NCI-H2227 treated with DMSO at 0.1 percent for 48 hours (cell line): ENCODE results near the gene CBFA2T2.
"Not testable (repeated sequence)": the region's sequence is repeated elsewhere in the genome, so short reads cannot be mapped to it uniquely, and the experiment has no call there.

Experiments
- DNase-seq: peaks from one replicate; lab custom pipeline; 2025; lab: John Stamatoyannopoulos, UW

Gene CBFA2T2

DNA sequence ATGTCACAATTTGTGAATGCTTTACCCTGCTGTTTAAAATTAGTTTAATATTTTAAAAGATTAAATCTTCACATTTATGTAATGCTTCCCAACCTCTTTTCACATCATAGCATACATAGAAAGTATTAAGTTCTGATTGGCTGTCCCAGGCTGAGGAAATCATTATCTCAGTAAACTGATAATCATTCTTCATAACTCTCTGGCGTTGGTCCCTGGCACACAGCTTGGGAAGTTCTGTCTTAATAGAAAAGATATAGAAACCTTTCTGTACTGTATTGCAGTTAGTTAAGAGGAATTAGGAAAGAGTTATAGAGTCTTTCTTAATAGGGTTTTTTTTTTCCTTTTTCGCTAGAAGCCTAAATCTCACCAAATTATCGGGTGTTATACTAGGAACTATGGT lies 85.4 kb downstream of the CBFA2T2 start:
- no peak for DNase-seq

DNA sequence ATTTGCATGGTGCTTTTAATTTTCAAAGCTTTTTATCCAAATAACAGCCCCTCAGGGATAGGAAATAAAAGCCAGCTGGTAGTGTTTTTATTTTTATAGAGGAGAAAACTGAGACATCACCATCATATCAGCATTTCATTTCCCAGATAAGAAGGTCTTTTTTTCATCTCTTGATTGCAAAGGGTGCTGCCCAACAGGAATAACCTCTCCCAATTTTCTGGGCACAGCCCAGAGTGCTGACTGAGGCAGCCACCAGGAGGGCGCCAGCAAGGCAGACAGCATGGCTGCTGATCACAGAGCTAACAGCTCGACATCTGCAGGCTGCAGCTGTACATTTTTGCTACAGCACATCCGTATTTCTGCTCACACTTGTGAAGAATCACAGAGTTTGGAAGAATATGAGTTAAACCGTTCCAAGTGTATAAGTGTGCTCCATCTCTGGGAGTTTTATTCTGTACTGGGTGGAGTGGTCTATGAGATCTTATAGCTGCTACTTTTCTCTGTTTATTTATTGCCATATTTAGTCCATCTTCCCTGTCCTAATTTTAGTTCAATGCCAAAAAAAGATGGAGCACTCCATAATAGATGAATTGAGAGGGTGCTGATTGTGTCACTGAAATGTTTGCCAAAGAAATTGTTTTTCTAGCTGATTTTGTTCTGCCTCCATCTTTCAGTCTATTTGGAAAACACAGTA lies 86.7 kb downstream of the CBFA2T2 start:
- no peak for DNase-seq

DNA sequence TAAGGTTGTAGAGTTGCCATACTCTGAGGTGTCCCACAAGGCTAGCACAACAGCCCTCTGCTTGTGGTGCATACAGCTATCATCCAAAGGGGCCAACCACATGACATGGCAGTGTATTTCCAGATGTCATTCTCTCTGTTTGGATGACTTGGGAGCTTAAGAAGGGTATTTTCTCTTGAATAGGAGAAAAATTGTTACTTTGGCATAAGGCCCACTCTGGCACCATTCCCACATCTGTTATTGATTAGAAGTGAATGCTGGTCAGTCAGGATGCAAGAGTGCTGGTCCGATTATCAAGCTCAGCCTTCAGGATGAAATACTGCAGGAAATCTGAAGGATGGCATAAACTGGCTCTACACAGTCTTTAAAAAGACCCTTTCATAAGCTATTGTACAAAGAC lies 88.6 kb downstream of the CBFA2T2 start:
- no peak for DNase-seq

DNA sequence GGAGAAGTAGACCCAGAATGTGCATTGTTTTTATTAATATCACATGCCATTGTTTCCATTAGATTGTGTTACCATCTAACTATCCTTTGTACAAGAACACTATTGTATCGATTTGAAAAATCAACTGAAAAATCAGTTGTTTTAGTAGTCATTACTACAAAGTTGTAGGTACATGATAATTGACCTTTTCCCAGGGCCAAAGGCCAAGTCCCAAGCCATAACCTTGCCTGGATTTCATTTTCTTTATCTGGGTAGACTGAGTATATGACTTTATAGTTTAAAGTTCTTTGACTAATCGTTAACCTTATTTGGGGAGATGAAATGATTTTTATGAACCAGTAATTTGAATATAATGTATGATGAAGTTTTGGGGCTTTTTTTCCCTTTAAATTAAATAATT lies 93.2 kb downstream of the CBFA2T2 start:
- DNase-seq: no peak

DNA sequence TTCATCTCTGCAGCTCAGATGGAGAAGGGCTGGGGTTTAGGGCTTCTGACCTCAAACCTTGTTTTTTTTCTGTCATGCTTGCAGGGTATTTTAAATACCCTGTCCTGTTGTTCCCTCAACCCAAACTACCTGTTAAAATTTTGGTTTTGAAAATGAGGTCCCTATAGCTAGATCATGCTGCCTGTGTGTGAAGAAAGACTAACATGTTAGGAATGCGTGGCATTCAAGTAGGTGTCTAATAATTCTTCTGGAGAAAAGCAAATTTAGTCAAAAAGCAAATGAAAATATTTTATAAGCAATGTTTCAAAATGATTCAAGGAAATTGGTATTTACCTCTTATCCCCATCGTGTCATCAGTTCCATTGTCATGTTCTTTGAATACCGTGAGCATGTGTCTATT lies 95.1 kb downstream of the CBFA2T2 start:
- DNase-seq: no peak

DNA sequence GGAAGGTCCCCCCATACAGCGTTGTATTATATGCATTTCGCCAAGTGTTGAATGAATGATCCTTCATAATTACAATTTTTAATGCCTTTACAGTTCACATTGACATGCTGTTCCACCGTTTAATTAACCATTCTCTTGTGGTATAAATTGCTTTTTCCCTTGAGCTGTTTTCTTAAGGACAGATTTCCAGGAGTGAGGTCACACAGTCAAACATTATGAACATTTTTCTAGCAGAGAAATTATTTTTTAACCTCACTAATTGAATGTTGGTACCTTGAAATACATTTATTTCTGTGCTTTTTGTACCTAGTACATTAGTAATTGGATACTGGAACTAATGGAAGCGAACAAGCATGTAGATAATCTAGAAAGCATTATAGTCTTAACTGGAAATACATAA lies 95.5 kb downstream of the CBFA2T2 start:
- DNase-seq: no peak

DNA sequence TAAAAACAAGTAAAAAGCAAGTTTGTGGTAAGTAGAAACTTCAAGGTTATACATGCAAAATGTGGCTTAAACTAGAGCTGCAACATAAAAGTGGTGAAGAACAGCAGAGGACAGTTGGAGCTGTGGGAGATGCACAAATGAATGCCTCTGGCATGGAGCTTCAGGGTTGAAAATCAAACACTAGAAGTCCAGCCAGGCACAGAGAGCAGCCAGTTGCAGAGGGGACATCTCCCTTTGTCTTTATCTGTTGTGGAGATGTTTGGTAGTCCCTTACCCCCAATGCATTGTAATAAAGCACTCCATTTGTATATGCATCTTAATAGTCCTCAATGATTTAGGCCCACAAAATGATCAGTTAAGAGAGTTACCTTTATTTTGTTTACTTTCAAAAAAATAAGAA lies 99.2 kb downstream of the CBFA2T2 start:
- no peak for DNase-seq

GRCh38 chr20:33591901-33592300 lies 102.0 kb downstream of the CBFA2T2 start:
- not testable (repeated sequence) for DNase-seq

GRCh38 chr20:33594743-33595142 lies 104.8 kb downstream of the CBFA2T2 start:
- DNase-seq: no peak

DNA sequence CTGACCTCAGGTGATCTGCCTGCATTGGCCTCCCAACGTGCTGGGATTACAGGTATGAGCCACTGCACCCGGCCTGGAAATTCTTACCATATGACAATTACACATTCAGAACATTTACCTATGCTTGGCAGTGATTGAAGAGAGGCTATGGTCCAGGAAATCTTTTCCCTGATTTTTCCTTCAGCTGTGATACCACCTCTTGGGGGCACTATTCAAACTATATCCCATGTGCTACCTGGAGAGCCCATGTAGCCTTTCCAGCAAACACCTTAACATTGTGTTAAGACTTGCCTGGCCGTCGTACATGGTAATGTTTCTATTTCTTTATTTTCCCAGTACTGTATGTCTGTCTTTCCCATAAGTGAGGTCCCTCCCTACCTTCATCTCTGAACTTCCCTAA lies 110.5 kb downstream of the CBFA2T2 start:
- DNase-seq: no peak

DNA sequence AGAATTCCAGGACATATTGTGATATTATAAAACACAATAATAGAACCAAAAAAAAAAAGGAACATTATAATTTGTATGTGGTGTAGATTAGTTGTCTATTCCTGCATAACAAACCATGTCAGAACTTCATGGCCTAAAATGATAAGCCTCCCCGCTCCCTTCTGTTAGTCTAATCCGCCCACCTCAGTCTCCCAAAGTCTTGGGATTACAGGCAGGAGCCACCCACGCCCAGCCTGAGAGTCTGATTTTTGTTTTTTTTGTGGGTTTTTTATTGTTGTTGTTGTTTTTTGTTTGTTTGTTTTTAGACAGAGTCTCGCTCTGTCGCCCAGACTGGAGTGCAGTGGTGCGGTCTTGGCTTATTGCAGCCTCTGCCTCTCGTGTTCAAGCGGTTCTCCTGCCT lies 111.1 kb downstream of the CBFA2T2 start:
- no peak for DNase-seq

DNA sequence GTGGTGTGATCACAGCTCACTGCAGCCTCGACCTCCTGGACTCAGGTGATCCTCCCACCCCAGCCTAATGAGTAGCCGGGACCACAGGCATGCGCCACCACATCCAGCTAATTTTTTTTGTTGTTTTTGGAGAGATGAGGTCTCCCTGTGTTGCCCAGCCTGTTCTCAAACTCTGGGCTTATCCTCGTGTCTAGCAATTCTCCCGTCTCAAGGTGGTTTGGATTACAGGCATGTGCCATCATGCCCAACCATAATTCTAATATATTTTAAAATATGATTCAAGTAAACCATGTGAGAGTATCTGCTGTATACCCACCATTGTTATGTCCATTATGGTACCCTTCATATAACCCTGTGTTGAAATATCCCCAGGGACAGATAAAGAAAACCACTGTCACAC lies 112.0 kb downstream of the CBFA2T2 start:
- DNase-seq: no peak

GRCh38 chr20:33602826-33603590 lies 113.1 kb downstream of the CBFA2T2 start:
- DNase-seq: no peak

DNA sequence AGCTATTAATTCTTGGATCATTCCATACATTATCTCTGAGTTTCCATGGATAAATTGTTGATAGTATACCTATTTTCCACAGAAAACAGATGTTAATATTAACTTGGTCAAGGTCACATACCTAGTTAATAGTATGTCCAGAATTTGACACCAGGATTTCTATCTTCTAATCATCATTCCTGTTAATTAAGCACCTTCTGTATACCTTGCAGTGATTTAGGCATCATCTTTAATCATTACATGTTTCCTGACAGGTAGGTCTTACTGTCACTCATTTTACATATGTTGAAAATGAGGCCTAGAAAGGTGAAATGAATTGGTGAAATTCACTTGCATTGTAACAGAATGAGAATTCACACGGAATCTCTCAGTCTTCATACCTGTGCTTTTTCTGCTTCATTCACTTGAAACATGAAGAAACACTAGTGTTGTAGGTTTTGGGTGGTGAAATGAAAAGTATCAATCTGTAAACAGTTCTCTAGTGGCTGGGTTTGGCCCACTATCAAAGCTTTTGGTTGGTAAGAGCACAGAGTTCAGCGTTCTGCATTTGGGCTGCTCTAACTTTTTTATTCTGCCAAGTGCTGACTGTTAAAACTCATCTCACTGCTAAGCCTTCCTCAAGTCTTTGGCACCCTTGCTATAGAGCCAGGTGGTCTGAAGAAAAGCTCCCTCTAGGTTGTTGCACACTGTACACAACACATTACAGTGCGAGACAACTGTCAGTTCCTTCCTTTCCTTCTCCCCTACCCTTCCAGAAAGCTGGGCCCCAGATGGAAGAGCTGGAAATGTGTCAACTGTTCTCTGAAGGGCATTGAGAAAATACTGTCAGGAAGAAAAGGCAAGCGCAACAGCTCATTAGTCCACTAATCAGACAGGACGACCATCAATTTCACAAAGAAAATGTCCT lies 114.4 kb downstream of the CBFA2T2 start:
- DNase-seq: no peak

GRCh38 chr20:33604991-33605370 lies 115.1 kb downstream of the CBFA2T2 start:
- no peak for DNase-seq

- no peak for DNase-seq
Observed at GRCh38 chr20:33606118-33606771, 116.3 kb downstream of the CBFA2T2 start.

DNA sequence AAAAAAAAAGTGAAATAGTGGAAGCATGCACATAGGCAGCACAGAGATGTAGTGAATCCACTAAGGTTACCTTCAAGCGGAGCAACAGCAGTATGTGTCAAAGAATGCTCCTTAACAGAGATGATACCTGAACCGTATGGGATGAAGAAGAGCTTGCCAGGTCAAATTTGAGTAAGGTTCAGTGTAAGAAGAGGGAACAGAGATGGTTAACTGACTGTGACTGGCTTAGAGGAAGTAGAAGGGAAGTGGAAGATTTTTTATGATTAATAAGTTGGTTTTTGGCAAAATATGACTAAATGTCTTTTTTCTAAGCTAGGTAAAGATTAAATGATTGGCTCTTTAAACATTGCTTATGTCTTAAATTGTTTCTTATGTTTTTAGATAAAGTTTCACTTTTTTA lies 119.6 kb downstream of the CBFA2T2 start:
- no peak for DNase-seq

- no peak for DNase-seq
Observed at GRCh38 chr20:33611106-33611505, 121.2 kb downstream of the CBFA2T2 start.

- no peak for DNase-seq
Observed at GRCh38 chr20:33612001-33612400, 122.1 kb downstream of the CBFA2T2 start.

- DNase-seq: no peak
Observed at GRCh38 chr20:33621717-33622400, 132.0 kb downstream of the CBFA2T2 start.

DNA sequence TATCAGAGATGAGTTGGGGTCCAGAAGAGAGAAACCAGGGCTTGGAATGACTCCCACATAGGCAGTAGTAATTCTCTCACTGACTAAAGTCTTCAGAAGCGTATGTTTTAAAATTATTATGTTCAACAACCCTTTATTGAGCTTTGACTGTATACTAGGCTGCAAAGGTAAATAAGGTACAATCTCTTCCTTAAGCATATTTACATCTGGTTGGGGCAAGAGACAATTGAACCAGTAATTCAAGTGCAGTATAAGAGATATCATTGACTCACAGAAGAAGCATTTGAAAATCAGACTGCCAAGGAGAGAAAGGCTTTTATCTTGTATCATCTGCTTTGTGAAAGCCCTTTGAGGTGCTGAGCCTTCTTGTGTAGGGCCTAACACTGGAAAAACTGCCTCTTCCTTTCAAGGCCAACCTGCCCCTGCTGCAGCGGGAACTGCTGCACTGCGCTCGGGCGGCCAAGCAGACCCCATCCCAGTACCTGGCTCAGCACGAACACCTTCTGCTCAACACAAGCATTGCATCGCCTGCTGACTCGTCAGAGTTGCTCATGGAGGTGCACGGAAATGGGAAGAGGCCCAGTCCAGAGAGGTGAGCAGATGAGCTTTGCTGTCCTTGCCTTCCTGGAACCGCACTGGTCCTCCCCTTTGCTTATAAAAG lies 132.9 kb downstream of the CBFA2T2 start:
- no peak for DNase-seq
